ENCODE data around the gene SCNN1B.
"Not testable (repeated sequence)": the region's sequence is repeated elsewhere in the genome, so short reads cannot be mapped to it uniquely, and the experiment has no call there.

- TF ChIP-seq POLR2A, POLR2AphosphoS5 (IDR thresholded peaks at IDR 0.05; ENCODE audit: low read depth, low read length): not testable (repeated sequence)
Measured at GRCh38 chr16:23400447-23400846, 98.3 kb downstream of the SCNN1B start.

Data from GM12892 (cell line).